ENCODE results near the gene WDR37. TPM values are rescaled to one million over a fixed set of nuclear protein-coding genes. Genes with fewer than 3 reads are reported as not detected.
"Not testable (repeated sequence)": the region's sequence is repeated elsewhere in the genome, so short reads cannot be mapped to it uniquely, and the experiment has no call there.

Gene WDR37
- polyA plus RNA-seq, 12 donors: 7.6 to 13.3 (median 10.6) TPM; not detected in 1

- DNase-seq: no peak
Measured at GRCh38 chr10:1104971-1105370, 48.8 kb downstream of the WDR37 start.

- no peak for DNase-seq
Measured at GRCh38 chr10:1107004-1107403, 50.8 kb downstream of the WDR37 start.

- DNase-seq: no peak
Measured at GRCh38 chr10:1107679-1108078, 51.5 kb downstream of the WDR37 start.

- DNase-seq: peak; percentile 31
Measured at GRCh38 chr10:1109795-1110673, 53.8 kb downstream of the WDR37 start.

- DNase-seq: no peak
Measured at GRCh38 chr10:1110674-1111119, 54.5 kb downstream of the WDR37 start.

- DNase-seq: no peak
Measured at GRCh38 chr10:1114315-1114714, 58.1 kb downstream of the WDR37 start.

GRCh38 chr10:1114719-1115606 lies 58.8 kb downstream of the WDR37 start:
- no peak for DNase-seq

- DNase-seq: no peak
Measured at GRCh38 chr10:1115607-1115955, 59.4 kb downstream of the WDR37 start.

- no peak for DNase-seq
Measured at GRCh38 chr10:1116051-1116450, 59.9 kb downstream of the WDR37 start.

- DNase-seq: no peak
Measured at GRCh38 chr10:1116696-1117280, 60.6 kb downstream of the WDR37 start.

GRCh38 chr10:1117651-1118050 lies 61.5 kb downstream of the WDR37 start:
- no peak for DNase-seq

- DNase-seq: not testable (repeated sequence)
Measured at GRCh38 chr10:1118318-1118717, 62.1 kb downstream of the WDR37 start.

GRCh38 chr10:1119027-1119426 lies 62.8 kb downstream of the WDR37 start:
- no peak for DNase-seq

- DNase-seq: no peak
Measured at GRCh38 chr10:1119501-1119900, 63.3 kb downstream of the WDR37 start.

- no peak for DNase-seq
Measured at GRCh38 chr10:1120306-1120705, 64.1 kb downstream of the WDR37 start.

GRCh38 chr10:1120801-1121211 lies 64.6 kb downstream of the WDR37 start:
- peak; percentile 10 for DNase-seq

GRCh38 chr10:1121271-1121970 lies 65.2 kb downstream of the WDR37 start:
- no peak for DNase-seq

GRCh38 chr10:1122349-1122748 lies 66.2 kb downstream of the WDR37 start:
- DNase-seq: no peak

GRCh38 chr10:1123198-1123597 lies 67.0 kb downstream of the WDR37 start:
- no peak for DNase-seq

GRCh38 chr10:1123972-1124371 lies 67.8 kb downstream of the WDR37 start:
- no peak for DNase-seq

GRCh38 chr10:1124796-1125195 lies 68.6 kb downstream of the WDR37 start:
- DNase-seq: no peak

- no peak for DNase-seq
Measured at GRCh38 chr10:1126461-1126860, 70.3 kb downstream of the WDR37 start.

Measured in muscle of arm (tissue), 12 donors.